DMS53 (cell line): ENCODE data around the gene LYRM9.
"Not testable (repeated sequence)": the region's sequence is repeated elsewhere in the genome, so short reads cannot be mapped to it uniquely, and the experiment has no call there.

Experiments used
- DNase-seq: peaks from one replicate; lab custom pipeline; 2025; lab: John Stamatoyannopoulos, UW

Gene LYRM9

GRCh38 chr17:27892866-27893769, at the start of gene LYRM9:
Gene LYRM9, minus strand, starts transcription at chr17:27893365. Its CDS starts 10,671 bp downstream, at chr17:27882694.
- DNase-seq: peak; percentile 97

- no peak for DNase-seq
Observed at GRCh38 chr17:27940503-27941428, 47.6 kb upstream of the LYRM9 start.

DNA sequence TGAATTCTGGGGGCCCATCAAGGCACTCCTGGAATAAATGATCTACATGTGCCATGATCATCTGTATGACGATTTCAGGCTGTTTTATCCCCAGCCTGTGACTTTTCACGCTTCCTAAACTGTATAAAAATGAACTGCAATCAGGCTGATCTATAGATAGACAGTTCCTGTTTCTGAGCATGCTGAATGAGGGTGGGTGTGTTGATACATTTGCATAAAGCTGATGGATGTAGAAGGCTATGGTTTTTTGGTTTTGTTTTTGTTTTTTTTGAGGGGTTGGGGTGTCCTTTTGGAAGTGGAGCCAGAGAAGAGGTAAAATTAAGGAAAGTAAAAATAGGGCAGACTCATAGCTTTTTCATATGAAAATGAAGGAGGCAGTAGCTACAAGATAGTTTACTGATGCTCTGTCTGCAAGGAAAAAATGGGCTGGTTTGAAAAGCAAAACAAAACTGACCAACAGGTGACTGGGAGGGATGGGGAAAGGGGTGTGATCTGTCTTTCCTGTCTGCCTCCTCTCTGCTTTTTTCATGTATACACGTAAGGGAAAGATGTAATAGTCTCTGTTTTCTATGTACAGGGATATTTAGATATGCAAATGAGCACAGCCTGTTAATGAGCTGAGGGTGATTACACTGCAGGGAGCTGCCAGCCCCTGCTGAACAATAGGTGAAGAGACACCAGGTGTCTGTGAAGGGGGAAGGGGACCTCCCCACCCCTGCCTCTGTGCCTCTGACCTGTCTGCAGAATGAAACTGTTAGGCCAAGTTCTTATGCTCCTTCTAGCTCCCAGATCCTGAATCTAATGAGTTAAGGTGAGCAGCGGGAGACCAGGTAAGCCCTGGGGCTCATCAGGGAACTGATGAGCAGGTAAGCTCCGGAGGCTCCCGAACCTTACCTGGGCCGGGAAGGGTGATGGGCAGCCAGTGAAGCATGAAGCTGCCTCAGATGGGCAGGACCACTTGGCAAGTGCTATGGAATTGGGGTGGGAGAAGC, 46.6 kb upstream of the LYRM9 start:
- DNase-seq: no peak

DNA sequence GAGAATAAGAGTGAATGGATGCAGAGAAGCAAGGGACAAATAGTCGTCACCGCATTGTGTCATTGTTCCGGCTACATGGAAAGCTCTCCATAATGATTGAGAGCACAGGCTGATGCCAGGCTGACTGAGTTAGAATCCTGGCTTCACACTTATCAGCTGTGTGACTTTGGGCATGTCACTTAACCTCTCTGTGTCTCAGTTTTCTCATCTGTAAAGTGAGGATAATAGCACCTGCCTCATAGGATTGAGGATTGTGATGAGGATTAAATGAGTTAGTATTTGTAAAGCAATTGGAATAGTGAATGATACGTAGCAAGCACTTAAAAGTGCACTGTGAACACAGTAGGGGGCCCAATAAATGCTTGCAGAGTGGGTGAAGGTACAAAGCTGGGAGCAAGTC, 45.7 kb upstream of the LYRM9 start:
- DNase-seq: no peak

- no peak for DNase-seq
Observed at GRCh38 chr17:27938241-27938640, 45.1 kb upstream of the LYRM9 start.

DNA sequence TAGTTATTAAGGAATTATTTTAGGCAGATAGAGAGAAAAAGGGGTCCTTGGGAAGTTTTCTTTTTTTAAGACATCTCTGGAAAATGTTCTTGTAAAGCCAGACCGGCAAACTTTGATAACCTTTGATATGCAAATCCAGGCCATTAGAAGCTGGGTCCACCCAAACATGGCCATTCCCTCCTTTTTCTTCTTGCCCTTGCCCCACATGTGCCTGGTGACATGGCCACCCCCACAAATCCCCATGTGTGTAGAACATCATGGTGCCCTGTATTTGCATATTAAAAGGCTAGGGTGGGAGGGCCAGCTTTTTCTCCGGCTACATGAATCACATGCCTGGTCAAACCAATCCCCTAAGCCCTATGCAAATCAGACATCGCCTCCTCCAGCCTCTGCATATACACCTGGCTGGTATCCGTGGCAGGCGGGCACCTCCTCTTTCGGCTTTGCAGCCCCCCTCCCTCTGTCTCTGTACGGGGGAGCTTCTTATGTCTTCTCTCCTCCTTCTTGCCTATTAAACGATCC, 43.9 kb upstream of the LYRM9 start:
- DNase-seq: no peak

DNA sequence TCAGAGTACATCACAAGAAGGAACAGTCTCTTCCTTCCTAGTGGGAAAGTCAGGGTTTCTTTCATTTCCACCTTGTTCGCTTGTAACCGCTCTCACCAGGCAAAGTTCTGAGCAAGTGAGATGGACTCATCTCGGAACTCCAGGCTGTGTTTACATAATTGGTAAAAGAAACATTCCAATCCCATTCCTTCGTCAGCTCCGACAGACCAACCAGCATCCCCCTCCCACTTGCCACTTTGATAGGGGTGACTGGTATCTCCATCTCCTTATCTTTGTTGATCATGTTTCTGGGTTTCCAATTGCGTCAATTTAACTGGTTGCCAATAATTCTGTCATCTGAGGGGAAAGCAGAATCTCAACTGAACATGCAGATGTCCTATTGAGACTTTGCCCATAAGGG, 36.8 kb upstream of the LYRM9 start:
- DNase-seq: no peak

DNA sequence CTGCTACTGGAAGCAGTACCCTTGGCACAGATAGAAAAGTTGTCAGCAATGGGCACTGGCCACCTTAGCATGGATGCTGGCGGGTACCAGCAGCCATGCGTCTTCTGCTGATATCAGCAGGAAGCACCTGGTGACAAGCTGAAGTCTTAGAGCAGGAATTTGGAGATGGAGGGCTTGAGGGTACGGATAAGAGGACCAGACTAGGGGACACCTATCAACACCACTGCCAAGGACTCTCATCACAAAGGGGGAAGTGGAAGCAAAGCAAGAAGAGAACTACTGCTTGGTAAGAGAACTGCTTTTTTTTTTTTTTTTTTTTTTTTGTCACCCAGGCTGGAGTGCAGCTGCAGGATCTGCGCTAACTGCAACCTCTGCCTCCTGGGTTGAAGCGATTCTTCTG, 35.4 kb upstream of the LYRM9 start:
- no peak for DNase-seq

DNA sequence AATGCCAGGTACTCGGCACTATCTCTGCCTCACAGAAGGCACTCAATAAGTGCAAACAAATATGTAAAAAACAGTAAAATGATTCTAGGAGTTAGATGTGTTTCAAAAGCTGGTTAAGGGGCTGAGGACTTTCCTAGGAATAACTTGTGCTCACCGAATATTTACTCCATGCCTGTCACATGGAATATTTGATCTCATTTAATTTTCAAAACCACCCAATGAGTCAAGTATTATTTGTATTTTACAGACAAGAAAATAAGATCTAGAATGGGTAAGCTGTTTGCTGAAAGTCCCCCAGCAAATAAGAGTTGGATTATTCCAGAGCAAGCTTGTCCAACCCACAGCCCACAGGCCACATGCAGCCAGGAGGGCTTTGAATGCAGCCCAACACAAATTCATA, 34.6 kb upstream of the LYRM9 start:
- DNase-seq: no peak

DNA sequence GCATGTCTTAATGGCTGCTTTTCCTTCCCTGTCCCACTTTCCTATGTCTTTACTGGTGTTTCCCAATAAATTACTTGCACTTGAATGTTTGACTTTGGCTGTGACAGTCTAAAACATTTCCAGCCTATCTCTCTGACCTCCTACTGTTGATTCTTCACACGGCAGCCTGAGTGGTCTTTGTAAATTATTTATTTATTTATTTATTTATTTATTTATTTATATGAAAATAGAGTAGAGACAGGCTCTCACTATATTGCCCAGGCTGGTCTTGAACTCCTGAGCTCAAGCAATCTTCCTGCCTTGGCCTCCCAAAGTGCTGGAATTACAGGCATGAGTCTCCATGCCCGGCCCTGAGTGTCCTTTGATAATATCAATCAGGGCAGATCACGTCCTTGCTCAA, 28.4 kb upstream of the LYRM9 start:
- DNase-seq: no peak

DNA sequence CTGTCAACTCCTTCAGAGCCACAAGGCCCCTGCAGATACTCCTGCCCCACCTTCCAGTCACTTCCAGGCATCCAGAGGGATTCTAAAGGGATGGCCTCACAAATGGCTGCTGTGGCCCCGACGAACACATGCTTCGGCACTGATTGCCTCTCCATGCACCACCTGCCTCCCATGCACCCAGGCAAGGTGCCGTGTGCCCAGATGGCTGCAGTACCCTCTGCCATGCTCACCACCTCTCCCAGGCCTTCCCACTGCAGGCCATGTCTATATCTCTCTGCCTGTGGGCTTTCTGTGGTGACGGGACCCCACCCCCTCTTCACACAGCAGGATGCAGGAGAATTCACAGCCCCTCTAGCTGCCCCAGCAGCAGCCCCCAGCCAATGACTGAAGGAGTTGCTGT, 27.9 kb upstream of the LYRM9 start:
- DNase-seq: no peak

DNA sequence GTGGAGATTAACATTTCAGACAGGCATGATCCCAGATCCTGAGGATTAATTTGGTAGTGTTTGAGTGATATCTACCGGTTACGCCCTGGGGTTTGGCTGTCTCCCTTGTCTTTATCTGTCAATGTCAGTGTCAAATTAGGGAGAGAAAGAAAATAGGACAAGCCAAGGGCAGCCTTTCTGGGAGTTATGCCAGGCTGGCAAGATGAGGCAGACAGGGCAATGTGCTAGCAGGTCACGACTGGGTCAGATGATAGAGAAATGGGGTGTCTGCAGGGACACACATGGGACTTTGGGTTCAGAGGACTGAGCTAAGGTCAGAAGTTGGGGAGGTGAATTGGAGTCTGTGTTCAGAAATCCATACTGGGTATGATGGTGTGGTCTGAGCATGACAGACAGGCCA, 27.4 kb upstream of the LYRM9 start:
- no peak for DNase-seq

DNA sequence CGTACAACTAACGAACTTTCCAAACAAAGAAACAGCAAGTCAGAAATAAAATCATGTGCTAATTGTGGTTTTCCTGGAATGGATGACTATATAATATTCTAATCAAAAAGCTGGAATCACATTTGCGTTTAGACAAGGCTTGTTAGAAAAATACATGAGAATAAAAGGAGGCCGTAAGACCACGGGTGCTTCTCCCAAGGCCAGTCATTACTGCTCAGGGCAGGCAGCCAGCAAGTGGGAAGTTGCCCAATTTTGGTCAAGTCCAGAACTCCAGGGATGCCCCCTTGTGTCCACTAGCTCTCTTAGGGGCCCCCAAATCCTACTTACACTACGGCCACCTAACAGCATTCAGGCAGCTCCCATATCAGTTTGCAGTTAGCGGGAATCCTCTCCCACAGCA, 25.9 kb upstream of the LYRM9 start:
- DNase-seq: no peak

GRCh38 chr17:27918498-27918897, 25.3 kb upstream of the LYRM9 start:
- DNase-seq: no peak

DNA sequence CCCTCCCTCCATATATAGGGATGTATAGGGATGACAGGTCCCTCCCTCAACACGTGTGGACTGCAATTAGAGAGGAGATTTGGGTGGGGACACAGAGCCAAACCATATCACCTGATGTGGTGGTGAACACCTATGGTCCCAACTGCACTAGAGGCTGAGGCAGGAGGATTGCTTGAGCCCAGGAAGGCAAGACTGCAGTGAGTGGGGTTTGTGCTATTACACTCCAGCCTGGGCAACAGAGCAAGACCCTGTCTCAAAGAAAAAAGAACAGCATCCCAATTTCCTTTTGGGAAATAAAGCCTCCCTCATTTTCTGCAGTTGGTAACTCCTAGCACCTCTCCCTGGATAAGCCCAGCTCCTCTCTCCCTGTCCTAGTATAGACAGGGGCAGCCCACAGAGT, 23.8 kb upstream of the LYRM9 start:
- no peak for DNase-seq

DNA sequence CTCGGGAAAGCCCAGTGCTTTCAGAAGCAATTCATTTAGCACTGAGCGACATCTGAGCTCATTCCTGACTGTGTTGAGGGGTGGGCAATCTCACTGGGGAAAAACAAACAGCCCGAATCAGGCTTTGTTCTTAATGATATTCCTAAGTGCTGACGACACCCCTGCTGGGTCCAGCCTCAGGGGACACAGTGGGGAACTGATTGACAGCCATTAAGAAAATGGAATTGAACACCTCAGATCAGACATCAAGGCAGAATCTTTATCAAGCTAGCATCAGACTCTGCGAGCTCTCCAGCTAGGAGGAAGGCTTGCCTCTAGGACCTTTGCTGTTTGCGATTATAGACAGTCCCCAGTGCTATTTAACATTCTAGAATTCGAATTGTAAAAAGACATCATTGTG, 22.5 kb upstream of the LYRM9 start:
- no peak for DNase-seq

- DNase-seq: no peak
Observed at GRCh38 chr17:27914382-27914781, 21.2 kb upstream of the LYRM9 start.

DNA sequence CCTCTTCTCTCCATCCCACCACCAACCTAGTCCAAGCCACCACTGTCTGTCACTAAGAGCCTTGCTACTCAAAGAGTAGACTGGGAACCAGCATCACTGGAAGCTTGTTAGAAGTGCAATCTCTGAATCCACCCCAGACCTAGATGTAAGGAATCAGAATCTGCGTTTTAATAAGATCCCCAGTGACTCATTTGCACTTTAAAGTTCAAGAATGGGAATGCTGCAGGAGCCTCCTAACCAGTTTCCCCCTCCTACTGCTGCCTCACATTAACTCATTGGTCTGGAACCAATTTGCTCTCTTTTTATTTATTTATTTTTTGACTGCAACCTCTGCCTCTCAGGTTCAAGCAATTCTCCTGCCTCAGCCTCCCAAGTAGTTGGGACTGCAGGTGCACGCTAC, 19.8 kb upstream of the LYRM9 start:
- no peak for DNase-seq

DNA sequence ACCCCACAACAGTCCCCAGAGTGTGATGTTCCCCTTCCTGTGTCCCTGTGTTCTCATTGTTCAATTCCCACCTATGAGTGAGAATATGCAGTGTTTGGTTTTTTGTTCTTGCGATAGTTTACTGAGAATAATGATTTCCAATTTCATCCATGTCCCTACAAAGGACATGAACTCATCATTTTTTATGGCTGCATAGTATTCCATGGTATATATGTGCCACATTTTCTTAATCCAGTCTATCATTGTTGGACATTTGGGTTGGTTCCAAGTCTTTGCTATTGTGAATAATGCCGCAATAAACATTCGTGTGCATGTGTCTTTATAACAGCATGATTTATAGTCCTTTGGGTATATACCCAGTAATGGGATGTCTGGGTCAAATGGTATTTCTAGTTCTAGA, 19.1 kb upstream of the LYRM9 start:
- not testable (repeated sequence) for DNase-seq

DNA sequence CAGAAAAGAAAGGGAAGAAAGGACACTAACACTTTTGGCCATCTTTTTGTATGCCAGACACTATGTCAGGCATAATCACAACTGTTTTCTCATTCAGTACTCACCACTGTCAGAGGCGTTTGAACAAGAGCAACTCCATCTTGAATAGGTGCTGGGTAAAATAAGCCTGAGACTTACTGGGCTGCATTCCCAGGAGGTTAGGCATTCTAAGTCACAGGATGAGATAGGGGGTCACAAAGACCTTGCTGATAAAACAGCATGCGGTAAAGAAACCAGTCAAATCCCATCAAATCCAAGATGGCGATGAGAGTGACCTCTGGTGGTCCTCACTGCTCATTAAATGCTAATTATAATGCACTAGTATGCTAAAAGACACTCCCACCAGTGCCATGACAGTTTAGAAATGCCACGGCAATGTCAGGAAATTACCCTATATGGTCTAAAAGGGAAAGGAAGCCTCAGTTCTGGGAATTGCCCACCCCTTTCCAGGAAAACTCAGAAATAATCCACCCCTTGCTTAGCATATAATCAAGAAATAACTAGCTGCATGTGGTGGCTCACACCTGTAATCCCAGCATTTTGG, 14.9 kb upstream of the LYRM9 start:
- no peak for DNase-seq

DNA sequence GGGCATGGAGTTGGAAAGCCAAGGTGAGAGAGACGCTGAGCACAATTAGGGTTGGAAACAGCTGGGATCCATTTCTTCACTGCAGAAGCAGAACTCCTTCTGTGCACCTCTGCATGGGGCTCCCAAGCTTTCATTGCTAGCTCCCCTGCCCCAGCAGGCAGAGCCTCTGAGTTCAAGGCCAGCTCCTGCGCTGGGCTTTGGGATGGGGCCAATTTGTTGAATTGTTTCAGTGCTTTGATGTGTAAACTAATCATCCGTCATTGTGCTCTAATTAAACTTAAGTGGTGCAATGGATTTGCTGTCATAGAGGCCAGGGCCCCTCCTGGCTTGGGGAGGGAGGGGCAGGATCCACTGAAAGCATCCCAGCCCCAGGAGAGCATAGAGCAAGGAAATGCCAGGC, 13.5 kb upstream of the LYRM9 start:
- DNase-seq: no peak
